HG03575 (cell line): ENCODE results near the gene NLRC4.
"Not testable (repeated sequence)": the region's sequence is repeated elsewhere in the genome, so short reads cannot be mapped to it uniquely, and the experiment has no call there.

Experiments
- ATAC-seq: cut with Tn5 transposase; IDR thresholded peaks from one replicate; pipeline ENCODE4 v1.9.1; 2021; ENCODE audit not compliant: unreplicated experiment, insufficient number of reproducible peaks, low FRiP score; ENCODE audit errors: extremely low read depth

The NLRC4 gene

DNA sequence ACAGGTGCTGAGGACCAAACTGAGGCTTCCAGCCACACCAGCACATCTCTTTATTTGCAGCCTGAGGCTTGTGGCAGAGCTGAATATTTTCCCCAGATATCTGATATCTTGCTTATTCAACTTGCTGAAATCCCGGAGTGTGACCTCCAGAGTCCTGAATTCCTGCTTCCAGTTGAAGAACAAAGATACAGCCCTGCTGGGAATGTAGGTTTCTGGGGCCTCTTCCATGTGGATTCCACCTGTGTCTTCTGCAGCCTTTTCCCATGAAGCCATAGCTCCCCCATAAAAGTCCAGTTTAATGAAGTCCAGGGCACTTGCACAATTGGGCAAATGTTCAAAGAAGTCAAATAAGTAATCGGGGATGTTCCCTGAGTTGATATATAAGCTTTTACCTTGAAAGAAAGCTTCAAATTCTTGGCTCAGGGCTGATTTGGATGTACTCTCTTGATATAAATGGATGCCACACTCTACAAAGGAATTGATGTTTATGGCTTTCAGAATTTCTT is 14.9 kb downstream of the NLRC4 start:
- ATAC-seq = no peak

DNA sequence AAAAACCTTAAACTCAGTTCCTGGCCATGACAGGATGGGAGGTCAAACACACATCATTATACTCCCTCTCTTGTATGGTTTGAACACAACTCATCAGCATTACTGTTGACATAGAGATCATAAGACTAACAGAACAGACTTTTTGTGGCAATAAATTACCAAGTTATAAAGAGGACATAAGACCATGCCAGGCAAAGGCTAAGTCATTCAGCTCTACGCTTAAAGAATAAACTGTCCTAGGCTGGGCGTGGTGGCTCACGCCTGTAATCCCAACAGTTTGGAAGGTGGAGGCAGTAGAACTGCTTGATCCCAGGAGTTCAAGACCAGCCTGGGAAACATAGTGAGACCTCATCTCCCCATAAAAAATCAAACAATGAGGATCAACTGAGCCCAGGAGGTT is 16.4 kb downstream of the NLRC4 start:
- ATAC-seq = no peak

DNA sequence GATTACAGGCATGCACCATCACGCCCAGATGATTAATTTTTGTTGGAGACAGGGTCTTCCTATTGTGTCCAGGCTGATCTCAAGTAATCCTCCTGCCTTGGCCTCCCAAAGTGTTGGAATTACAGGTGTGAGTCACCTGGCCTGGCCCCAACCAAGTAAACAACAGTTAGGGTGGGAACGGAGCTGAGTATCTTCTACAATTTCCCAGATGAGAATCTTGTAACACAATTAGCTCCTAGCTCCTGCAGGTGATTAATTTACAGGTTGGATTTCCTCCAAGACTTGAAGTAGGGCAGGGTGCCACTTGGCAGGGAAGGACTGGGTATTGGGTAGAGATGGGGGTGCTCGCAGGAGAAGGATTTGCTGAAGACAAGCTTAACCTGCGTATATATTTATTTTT is 17.8 kb downstream of the NLRC4 start:
- no peak for ATAC-seq

DNA sequence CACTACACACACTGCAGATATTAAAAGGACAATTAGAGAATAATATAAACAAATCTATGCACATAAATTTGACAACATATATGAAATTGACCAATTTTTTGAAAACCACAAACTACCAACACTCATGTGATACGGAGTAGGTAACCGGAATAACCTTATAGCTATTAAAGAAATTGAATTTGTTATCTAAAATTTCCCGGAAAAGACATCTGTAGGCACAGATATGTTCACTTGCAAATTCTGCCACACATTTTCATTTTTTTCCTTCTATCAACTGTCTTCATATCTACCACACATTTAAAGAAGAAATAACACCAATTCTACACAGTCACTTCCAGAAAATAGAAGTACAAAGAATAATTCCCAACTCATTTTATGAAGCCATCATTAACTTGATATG is 22.4 kb downstream of the NLRC4 start:
- no peak for ATAC-seq

DNA sequence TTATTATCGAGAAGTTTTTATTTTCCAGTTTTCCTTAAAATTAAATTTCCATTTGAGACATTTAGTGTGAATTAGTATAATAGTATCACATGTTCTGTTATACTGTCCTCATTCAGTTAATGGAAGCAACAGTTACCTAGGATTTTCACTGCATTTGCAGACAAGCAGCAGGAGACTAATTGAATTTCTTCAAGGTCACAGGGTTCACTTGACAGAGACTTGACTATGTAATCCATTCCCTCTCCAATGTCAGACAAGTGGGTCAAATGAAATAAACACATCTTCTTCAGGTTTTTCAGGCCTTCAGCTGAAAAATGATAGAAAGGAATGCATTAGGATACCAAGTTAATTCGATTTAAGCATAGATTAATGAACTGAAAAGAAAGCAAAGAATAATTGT is 26.7 kb downstream of the NLRC4 start:
- no peak for ATAC-seq

DNA sequence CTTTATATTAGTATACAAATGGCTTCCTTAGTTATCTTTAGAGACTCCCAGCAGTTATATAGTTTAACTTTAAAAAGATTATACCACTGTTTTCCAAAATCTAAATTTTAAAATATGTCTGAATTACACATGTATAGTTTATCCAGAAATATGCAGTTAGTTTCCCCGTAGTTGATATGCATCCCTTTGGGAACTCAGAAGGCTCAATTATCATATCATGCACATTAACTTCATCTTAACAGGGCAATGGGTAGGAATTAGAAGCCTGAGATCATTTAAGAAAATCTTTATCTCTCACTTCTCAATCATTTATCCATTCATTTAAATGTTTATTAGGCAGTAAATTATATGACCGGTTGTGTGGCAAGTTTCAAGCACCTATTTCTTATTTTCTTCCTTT is 27.2 kb downstream of the NLRC4 start:
- ATAC-seq = no peak

DNA sequence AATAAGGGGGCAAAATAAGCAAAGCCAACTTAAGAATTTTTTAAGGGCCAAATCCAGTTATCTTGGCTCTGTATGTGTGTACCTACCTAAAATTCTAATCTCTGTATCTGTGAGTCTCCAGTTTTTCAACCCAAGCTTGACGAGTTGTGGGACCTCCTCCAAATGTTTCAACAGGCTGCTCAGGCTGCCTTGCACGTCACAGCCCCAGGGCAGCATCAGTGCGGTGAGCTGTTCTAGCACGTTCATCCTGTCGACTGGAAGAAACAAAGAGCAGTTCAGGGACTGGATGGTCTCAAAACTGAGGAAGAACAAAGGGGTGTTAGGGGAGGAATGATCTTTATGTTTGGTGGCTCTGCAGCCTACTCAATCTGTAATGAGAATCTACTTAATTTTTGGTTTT is 29.4 kb downstream of the NLRC4 start:
- ATAC-seq = no peak

DNA sequence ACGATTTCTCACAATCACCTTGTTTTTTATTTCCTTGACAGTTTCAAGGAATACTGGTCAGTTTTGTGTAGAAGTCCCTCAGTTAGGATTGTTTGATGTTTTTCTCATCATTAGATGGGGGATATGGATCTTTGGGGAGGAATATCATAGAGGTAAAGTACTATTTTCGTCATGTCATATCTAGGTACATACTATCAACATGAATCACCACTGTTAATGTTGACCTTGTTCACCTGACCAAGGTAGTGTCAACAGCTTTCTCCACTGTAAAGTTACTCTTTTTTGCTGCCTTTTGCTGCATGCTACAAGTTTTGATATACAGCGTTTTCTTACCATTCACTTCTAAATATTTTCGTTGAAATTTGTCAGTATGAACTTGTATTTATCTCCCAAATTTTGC is 32.7 kb downstream of the NLRC4 start:
- no peak for ATAC-seq

DNA sequence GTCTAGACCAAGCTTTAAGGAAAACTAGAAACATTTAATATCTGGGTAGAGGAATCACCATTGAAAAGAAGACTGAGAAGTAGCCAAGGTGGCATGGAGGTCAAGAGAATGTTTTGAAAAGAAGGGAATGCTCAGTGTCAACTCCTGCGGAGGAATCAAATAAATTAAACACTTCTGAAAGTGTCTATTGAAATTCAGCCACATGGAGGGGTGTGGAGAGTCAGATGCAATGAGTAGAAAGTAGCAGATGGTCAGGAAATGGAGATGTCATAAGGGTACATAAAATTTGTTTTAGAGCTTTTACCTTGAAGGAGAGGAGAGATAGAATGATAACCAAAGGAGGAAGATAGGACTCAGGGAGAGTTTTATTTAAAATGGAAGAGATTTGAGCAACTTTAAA is 35.1 kb downstream of the NLRC4 start:
- ATAC-seq = no peak

DNA sequence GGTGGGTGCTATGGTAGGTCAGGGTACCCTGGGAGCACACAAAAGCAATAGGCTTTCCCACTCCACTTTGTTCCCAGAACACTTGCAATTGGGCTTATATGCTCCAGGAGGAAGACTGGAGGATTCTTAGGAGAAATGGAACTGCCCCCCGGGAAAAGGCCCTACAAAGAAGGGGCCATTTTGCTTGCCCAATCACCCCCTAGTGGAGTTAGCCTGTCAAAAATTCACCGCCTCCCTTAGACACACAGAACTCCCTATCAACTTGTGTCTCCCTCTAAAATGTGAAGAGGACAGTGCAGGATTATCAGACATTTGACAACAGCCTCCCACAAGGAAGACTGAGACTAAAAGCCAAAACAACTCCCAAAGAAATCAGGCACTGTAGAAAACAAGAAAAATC is 36.5 kb downstream of the NLRC4 start:
- no peak for ATAC-seq

DNA sequence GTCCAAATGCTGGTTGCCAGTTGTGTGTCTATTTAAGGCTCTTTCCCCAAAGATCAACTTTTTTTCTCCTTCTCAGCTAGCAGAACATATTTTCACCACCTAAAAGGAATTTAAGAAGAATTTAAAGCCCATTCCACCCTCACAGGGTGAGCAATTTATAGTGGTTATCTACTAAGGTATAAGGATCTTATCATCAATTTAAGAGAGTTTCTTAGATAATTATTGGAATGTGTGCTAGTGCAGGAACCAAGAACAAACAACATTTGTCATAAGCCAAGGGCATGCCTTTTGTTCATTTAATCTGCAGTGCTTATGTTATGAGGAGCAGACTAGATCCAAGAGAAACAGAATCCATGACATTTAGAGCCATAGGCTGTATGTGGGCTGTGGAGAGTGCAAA is 37.2 kb downstream of the NLRC4 start:
- no peak for ATAC-seq

DNA sequence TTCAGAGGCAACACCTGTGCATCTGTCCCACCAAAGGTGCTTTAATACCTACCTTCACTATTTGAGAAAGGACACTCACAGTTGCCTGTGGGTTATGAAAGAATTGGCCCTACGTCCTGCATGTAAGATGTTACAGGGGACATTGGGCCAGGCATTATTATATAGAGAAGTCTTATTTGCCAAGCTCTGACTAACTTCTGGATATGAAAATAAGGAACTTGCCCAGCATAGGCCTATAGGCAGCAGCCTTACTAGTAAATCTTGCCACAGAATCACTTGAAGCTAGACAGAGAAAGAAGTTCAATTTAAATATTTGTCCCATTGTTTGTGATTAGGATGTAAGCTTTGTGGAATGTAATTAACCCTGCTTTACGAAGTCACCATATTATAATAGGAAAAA is 41.7 kb downstream of the NLRC4 start:
- ATAC-seq = no peak

DNA sequence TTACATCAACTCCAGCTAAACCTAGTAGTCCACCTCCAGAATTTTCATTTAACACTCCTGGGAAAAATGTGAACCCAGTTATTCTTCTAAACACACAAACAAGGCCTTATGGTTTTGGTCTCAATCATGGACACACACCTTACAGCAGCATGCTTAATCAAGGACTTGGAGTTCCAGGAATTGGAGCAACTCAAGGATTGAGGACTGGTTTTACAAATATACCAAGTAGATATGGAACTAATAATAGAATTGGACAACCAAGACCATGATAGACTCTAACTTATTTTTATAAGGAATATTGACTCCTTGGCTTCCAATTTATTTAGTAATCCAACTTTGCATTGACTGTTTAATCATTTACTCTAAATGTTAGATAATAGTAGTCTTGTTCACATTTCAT is 44.2 kb downstream of the NLRC4 start:
- ATAC-seq = no peak

DNA sequence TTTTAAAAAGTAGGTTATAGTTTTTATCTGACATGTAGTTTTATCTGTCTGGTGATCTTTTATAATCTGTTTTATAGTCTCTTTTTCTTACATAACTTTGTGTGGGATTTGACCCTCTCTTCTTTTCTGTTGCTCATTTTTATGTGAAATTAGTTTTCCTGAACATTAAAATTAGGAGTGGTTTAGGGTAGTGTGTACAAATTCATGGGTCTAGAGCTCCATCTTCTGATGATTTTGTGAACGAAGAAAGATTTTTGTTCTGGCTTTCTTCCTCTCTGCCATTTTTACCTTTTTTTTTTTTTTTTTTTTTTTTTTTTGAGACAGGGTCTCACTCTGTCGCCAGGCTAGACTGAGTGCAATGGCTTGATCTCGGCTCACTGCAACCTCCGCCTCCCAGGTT is 52.4 kb downstream of the NLRC4 start:
- no peak for ATAC-seq

DNA sequence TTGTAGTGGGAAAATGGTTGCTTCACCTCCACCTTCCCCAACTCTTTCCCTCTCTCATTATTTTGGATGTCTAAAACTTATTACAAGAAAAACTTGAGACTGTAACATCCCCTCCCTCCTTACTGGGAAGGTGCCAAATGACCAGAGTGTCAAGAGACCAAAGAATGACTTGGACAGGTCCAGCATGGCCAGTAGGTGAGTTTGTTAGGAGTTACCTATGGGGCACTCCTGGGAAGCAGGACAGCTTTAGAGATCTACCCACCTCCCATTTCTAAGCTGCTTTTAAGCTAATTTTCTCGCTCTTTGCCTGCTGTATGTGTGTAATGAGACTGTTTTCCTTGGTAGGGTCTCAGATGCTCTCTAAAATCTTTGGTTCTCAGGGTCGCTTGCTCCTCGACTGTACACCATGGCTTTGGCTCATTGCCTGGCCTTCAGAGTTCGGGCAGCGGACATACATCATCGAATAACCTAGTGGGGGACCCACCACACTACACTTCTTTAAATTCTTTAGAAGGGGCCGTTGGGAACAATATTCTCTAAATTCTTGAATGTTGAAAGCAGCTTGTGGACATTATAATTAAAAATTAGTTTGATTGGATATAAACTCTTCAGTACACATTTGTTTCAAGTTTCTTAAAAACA is 53.8 kb downstream of the NLRC4 start:
- no peak for ATAC-seq

DNA sequence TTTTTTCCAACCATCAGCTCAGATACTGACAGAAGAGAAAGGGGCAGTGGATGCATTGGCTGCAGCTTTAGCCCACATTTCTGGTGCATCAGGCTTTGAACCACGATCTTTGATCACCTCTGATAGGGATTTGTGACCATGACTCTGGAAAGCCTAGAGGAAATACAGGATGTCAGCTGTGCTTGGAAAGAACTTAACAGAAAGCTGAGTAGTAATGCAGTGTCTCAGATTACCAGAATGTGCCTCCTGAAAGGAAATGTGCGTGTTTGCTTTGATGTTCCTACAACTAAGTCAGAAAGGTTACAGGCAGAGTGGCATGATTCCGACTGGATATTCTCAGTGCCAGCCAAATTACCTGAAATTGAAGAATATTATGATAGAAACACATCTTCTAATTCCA is 61.3 kb downstream of the NLRC4 start:
- not testable (repeated sequence) for ATAC-seq

DNA sequence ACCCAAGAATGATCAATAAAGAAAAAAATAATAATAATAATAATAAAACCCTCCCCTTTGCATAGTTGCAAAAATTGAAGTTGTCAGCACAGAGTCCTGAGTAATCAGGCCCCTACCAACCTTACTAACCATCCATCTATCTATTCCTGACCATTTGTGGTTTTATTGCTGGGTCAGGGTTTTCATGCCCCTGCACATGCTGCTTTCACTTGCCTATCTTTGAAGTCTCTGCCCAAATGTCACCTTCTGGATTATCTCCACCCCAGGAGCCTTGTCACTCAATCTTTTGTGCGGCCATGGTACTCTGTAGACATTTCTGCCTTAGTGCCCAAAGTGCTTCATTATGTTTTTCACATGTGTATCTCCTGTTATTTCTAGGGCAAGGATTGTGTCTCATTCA is 63.9 kb downstream of the NLRC4 start:
- ATAC-seq = no peak

DNA sequence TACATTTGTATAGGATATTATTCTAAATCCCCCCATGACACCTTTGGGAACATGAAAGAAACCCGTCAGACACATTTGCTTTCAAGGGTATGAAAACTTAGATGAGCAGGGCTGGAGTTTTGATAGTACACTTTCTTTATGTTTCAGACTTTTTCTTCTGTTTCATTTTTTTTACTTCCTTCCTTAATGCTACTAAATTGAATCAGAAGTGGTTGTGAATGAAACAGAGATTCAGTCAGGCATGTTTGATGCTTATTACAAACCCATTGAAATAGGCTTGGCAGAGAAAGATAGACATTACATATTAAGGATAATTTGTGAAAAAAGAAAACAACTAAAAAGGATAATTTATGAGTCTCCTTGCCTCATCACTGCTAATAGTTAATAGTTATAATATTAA is 72.3 kb downstream of the NLRC4 start:
- ATAC-seq = no peak

DNA sequence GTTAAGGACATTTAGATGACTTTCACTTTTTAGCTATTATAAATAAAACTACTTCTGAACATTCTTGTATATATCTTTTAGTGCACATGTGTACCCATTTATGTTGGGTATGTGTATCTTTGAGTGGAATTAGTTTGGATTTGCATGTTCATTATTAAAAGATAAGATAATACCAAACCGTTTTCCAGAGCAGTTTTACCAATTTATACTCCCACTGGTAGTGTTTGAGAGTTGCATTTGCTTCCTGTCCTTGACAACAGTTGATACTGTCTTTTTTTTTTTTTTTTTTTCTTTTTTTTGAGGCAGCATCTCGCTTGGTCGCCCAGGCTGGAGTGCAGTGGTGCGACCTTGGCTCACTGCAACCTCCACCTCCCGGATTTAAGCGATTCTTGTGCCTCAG is 75.7 kb downstream of the NLRC4 start:
- ATAC-seq = no peak

DNA sequence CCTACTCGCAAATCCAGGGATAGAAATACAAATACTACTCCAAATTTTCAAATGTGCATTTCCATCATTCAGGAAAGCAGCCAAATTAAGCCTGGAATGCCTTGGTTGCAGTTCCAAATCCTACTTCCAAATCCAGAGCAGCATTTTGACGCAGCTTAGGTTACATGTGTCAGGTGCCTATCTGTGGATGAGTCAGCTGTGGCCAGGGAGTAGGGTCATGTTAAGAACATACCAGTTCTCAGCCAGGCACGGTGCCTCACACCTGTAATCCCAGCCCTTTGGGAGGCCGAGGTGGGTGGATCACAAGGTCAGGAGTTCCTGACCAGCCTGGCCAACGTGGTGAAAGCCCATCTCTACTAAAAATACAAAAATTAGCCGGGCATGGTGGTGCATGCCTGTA is 82.0 kb downstream of the NLRC4 start:
- no peak for ATAC-seq
